MM.1S (cell line): ENCODE results near the gene DCUN1D1.

Source experiments
- EZH2 ChIP-seq: fragments of 300-600 bp; sonication (generic); optimal IDR thresholded peaks from 2 replicates; pipeline ENCODE3; 2017; ENCODE audit warnings: low read depth, mild to moderate bottlenecking, antibody characterized with exemption, low read length, mixed read lengths
- TF ChIP-seq, protein P1 (sequence below): fragments of 300-600 bp; sonication (generic); IDR thresholded peaks from 2 replicates; pipeline ENCODE4 v1.5.1; 2016; ENCODE audit warnings: antibody characterized with exemption, low read length, mixed read lengths

DNA sequence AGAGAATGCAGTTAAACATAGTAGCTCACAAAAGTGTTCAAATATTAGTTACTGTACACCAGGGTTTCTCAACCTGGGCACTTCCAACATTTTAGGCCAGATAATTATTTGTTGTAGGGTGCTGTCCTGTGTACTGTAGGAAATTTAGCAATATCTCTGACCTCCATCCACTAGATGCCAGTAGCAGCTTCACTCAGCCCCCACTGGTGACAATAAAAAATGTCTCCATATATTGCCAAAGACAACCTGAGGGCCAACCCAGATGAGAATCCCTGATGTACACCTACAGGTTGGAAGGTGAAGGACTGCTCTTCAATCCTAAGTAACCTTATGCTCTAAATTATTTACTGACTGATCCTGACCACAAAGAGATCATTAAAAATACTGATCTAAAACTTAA is 32.5 kb downstream of the DCUN1D1 start:
- TF ChIP-seq EZH2: no peak
- TF ChIP-seq, protein P1, sequence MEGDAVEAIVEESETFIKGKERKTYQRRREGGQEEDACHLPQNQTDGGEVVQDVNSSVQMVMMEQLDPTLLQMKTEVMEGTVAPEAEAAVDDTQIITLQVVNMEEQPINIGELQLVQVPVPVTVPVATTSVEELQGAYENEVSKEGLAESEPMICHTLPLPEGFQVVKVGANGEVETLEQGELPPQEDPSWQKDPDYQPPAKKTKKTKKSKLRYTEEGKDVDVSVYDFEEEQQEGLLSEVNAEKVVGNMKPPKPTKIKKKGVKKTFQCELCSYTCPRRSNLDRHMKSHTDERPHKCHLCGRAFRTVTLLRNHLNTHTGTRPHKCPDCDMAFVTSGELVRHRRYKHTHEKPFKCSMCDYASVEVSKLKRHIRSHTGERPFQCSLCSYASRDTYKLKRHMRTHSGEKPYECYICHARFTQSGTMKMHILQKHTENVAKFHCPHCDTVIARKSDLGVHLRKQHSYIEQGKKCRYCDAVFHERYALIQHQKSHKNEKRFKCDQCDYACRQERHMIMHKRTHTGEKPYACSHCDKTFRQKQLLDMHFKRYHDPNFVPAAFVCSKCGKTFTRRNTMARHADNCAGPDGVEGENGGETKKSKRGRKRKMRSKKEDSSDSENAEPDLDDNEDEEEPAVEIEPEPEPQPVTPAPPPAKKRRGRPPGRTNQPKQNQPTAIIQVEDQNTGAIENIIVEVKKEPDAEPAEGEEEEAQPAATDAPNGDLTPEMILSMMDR: peak; percentile 31
